Measurements from ENCODE around the gene FCRL5.

- TF ChIP-seq CTCF (IDR thresholded peaks at IDR 0.05) (no peak), POLR2A (IDR thresholded peaks at IDR 0.05) (no peak), POLR2AphosphoS5 (IDR thresholded peaks at IDR 0.05) (no peak)
Measured at GRCh38 chr1:157515141-157515540, 37.2 kb downstream of the FCRL5 start.
